ENCODE results near the gene SPATA20.

Gene SPATA20

GRCh38 chr17:50570528-50570927 is 23.6 kb downstream of the SPATA20 start:
- Histone ChIP-seq H3K4me3 (ENCODE audit: low read depth, low read length) (no peak overlapping the region), H3K9ac (ENCODE audit: low read depth, low read length) (no peak overlapping the region), H3K27ac (ENCODE audit: low read depth, low read length) (no peak overlapping the region), H3K9me3 (ENCODE audit: control insufficient read depth, insufficient read depth, low read length) (no peaks in the 10 kb centered on the region), H3K27me3 (ENCODE audit: control insufficient read depth, insufficient read depth, low read length) (peaks cover 19% of the 10 kb centered on the region), H3K4me1 (ENCODE audit: control insufficient read depth, insufficient read depth, low read length) (peaks cover 4% of the 10 kb centered on the region; the same call in 1 of the 2 replicates), H3K36me3 (ENCODE audit: control insufficient read depth, insufficient read depth, low read length) (no peaks in the 10 kb centered on the region)

- H3K27ac ChIP-seq (ENCODE audit: low read depth, low read length), result no peak overlapping the region
- peaks cover 4% of the 10 kb centered on the region; the same call in 1 of the 2 replicates for H3K4me1 ChIP-seq (ENCODE audit: control insufficient read depth, insufficient read depth, low read length)
- H3K27me3 ChIP-seq (ENCODE audit: control insufficient read depth, insufficient read depth, low read length), result peaks cover 8% of the 10 kb centered on the region
- no peaks in the 10 kb centered on the region for H3K9me3 ChIP-seq (ENCODE audit: control insufficient read depth, insufficient read depth, low read length)
- no peak overlapping the region for H3K4me3 ChIP-seq (ENCODE audit: low read depth, low read length)
- H3K36me3 ChIP-seq (ENCODE audit: control insufficient read depth, insufficient read depth, low read length), result no peaks in the 10 kb centered on the region
- no peak overlapping the region for H3K9ac ChIP-seq (ENCODE audit: low read depth, low read length)
Measured at GRCh38 chr17:50571681-50572080, 24.7 kb downstream of the SPATA20 start.

- Histone ChIP-seq H3K27ac (ENCODE audit: low read depth, low read length) (no peak overlapping the region), H3K9ac (ENCODE audit: low read depth, low read length) (no peak overlapping the region), H3K9me3 (ENCODE audit: control insufficient read depth, insufficient read depth, low read length) (no peaks in the 10 kb centered on the region), H3K36me3 (ENCODE audit: control insufficient read depth, insufficient read depth, low read length) (no peaks in the 10 kb centered on the region), H3K27me3 (ENCODE audit: control insufficient read depth, insufficient read depth, low read length) (no peaks in the 10 kb centered on the region; the same call in 1 of the 2 replicates), H3K4me3 (ENCODE audit: low read depth, low read length) (no peak overlapping the region), H3K4me1 (ENCODE audit: control insufficient read depth, insufficient read depth, low read length) (peaks cover 4% of the 10 kb centered on the region; the same call in 1 of the 2 replicates)
Measured at GRCh38 chr17:50572541-50572940, 25.6 kb downstream of the SPATA20 start.

GRCh38 chr17:50573866-50574611 is 27.1 kb downstream of the SPATA20 start:
- no peak overlapping the region for H3K4me3 ChIP-seq (ENCODE audit: low read depth, low read length)
- H3K4me1 ChIP-seq (ENCODE audit: control insufficient read depth, insufficient read depth, low read length), result peaks cover 4% of the 10 kb centered on the region; the same call in 1 of the 2 replicates
- H3K9ac ChIP-seq (ENCODE audit: low read depth, low read length), result no peak overlapping the region
- H3K36me3 ChIP-seq (ENCODE audit: control insufficient read depth, insufficient read depth, low read length), result no peaks in the 10 kb centered on the region
- H3K27ac ChIP-seq (ENCODE audit: low read depth, low read length), result no peak overlapping the region
- no peaks in the 10 kb centered on the region for H3K9me3 ChIP-seq (ENCODE audit: control insufficient read depth, insufficient read depth, low read length)
- no peaks in the 10 kb centered on the region for H3K27me3 ChIP-seq (ENCODE audit: control insufficient read depth, insufficient read depth, low read length)

- Histone ChIP-seq H3K9ac (ENCODE audit: low read depth, low read length) (no peak overlapping the region), H3K4me3 (ENCODE audit: low read depth, low read length) (no peak overlapping the region), H3K27me3 (ENCODE audit: control insufficient read depth, insufficient read depth, low read length) (no peaks in the 10 kb centered on the region), H3K4me1 (ENCODE audit: control insufficient read depth, insufficient read depth, low read length) (0 out of 2 replicates have a peak, but pooled peaks cover 4% of the 10 kb centered on the region), H3K36me3 (ENCODE audit: control insufficient read depth, insufficient read depth, low read length) (no peaks in the 10 kb centered on the region), H3K27ac (ENCODE audit: low read depth, low read length) (no peak overlapping the region), H3K9me3 (ENCODE audit: control insufficient read depth, insufficient read depth, low read length) (no peaks in the 10 kb centered on the region)
Measured at GRCh38 chr17:50575581-50576210, 28.7 kb downstream of the SPATA20 start.

- Histone ChIP-seq H3K27me3 (ENCODE audit: control insufficient read depth, insufficient read depth, low read length) (no peaks in the 10 kb centered on the region), H3K4me1 (ENCODE audit: control insufficient read depth, insufficient read depth, low read length) (peaks cover 5% of the 10 kb centered on the region), H3K9ac (ENCODE audit: low read depth, low read length) (no peak overlapping the region), H3K27ac (ENCODE audit: low read depth, low read length) (no peak overlapping the region), H3K4me3 (ENCODE audit: low read depth, low read length) (no peak overlapping the region), H3K36me3 (ENCODE audit: control insufficient read depth, insufficient read depth, low read length) (no peaks in the 10 kb centered on the region), H3K9me3 (ENCODE audit: control insufficient read depth, insufficient read depth, low read length) (no peaks in the 10 kb centered on the region)
Measured at GRCh38 chr17:50576864-50577263, 29.9 kb downstream of the SPATA20 start.

- Histone ChIP-seq H3K9ac (ENCODE audit: low read depth, low read length) (no peak overlapping the region), H3K4me1 (ENCODE audit: control insufficient read depth, insufficient read depth, low read length) (peaks cover 5% of the 10 kb centered on the region), H3K27me3 (ENCODE audit: control insufficient read depth, insufficient read depth, low read length) (no peaks in the 10 kb centered on the region), H3K27ac (ENCODE audit: low read depth, low read length) (no peak overlapping the region), H3K4me3 (ENCODE audit: low read depth, low read length) (no peak overlapping the region), H3K9me3 (ENCODE audit: control insufficient read depth, insufficient read depth, low read length) (no peaks in the 10 kb centered on the region), H3K36me3 (ENCODE audit: control insufficient read depth, insufficient read depth, low read length) (no peaks in the 10 kb centered on the region)
Measured at GRCh38 chr17:50577451-50577954, 30.5 kb downstream of the SPATA20 start.

- no peaks in the 10 kb centered on the region for H3K9me3 ChIP-seq (ENCODE audit: control insufficient read depth, insufficient read depth, low read length)
- H3K4me3 ChIP-seq (ENCODE audit: low read depth, low read length), result no peak overlapping the region
- peaks cover 5% of the 10 kb centered on the region for H3K4me1 ChIP-seq (ENCODE audit: control insufficient read depth, insufficient read depth, low read length)
- no peak overlapping the region for H3K27ac ChIP-seq (ENCODE audit: low read depth, low read length)
- no peaks in the 10 kb centered on the region for H3K27me3 ChIP-seq (ENCODE audit: control insufficient read depth, insufficient read depth, low read length)
- no peak overlapping the region for H3K9ac ChIP-seq (ENCODE audit: low read depth, low read length)
- no peaks in the 10 kb centered on the region for H3K36me3 ChIP-seq (ENCODE audit: control insufficient read depth, insufficient read depth, low read length)
Measured at GRCh38 chr17:50578173-50578572, 31.2 kb downstream of the SPATA20 start.

- no peak overlapping the region for H3K27ac ChIP-seq (ENCODE audit: low read depth, low read length)
- no peaks in the 10 kb centered on the region for H3K27me3 ChIP-seq (ENCODE audit: control insufficient read depth, insufficient read depth, low read length)
- H3K4me3 ChIP-seq (ENCODE audit: low read depth, low read length), result no peak overlapping the region
- H3K9ac ChIP-seq (ENCODE audit: low read depth, low read length), result no peak overlapping the region
- H3K4me1 ChIP-seq (ENCODE audit: control insufficient read depth, insufficient read depth, low read length), result peaks cover 11% of the 10 kb centered on the region
- no peaks in the 10 kb centered on the region for H3K9me3 ChIP-seq (ENCODE audit: control insufficient read depth, insufficient read depth, low read length)
- no peaks in the 10 kb centered on the region for H3K36me3 ChIP-seq (ENCODE audit: control insufficient read depth, insufficient read depth, low read length)
Measured at GRCh38 chr17:50579399-50579798, 32.4 kb downstream of the SPATA20 start.

- Histone ChIP-seq H3K27ac (ENCODE audit: low read depth, low read length) (no peak overlapping the region), H3K4me1 (ENCODE audit: control insufficient read depth, insufficient read depth, low read length) (peaks cover 11% of the 10 kb centered on the region), H3K36me3 (ENCODE audit: control insufficient read depth, insufficient read depth, low read length) (no peaks in the 10 kb centered on the region), H3K9ac (ENCODE audit: low read depth, low read length) (no peak overlapping the region), H3K4me3 (ENCODE audit: low read depth, low read length) (no peak overlapping the region), H3K27me3 (ENCODE audit: control insufficient read depth, insufficient read depth, low read length) (no peaks in the 10 kb centered on the region), H3K9me3 (ENCODE audit: control insufficient read depth, insufficient read depth, low read length) (no peaks in the 10 kb centered on the region)
Measured at GRCh38 chr17:50580646-50581045, 33.7 kb downstream of the SPATA20 start.

- Histone ChIP-seq H3K9me3 (ENCODE audit: control insufficient read depth, insufficient read depth, low read length) (no peaks in the 10 kb centered on the region), H3K36me3 (ENCODE audit: control insufficient read depth, insufficient read depth, low read length) (no peaks in the 10 kb centered on the region), H3K9ac (ENCODE audit: low read depth, low read length) (no peak overlapping the region), H3K27me3 (ENCODE audit: control insufficient read depth, insufficient read depth, low read length) (no peaks in the 10 kb centered on the region), H3K4me1 (ENCODE audit: control insufficient read depth, insufficient read depth, low read length) (peaks cover 11% of the 10 kb centered on the region), H3K4me3 (ENCODE audit: low read depth, low read length) (no peak overlapping the region), H3K27ac (ENCODE audit: low read depth, low read length) (no peak overlapping the region)
Measured at GRCh38 chr17:50581316-50581715, 34.3 kb downstream of the SPATA20 start.
